Endothelial cell of umbilical vein (primary cell): ENCODE measurements around the gene JAKMIP1. TPM values are rescaled to one million over a fixed set of nuclear protein-coding genes. Genes with fewer than 3 reads are reported as not detected.

Source experiments
- BruUV-seq: library from RNA; stranded (reverse); fragments of 400-500 nt; replicated peaks from 2 replicates; lab custom pipeline; 2021; lab: Mats Ljungman, UMichigan
- CTCF ChIA-PET: fragments of 300-600, 350-600 bp; sonication (Branson Sonifier 250); formaldehyde crosslinking; loops from one replicate; lab custom pipeline; 2021; ENCODE audit warnings: antibody characterized with exemption, inconsistent platforms; lab: Charles Lee
- POLR2A ChIA-PET: fragments of 300-600, 350-600 bp; sonication (Branson Sonifier 250); formaldehyde crosslinking; loops from one replicate; lab custom pipeline; 2021; ENCODE audit warnings: antibody characterized with exemption, inconsistent platforms; lab: Charles Lee
- DNase-seq: peaks from one replicate; pipeline ENCODE4 v3.0.0-alpha.2; 2011; ENCODE audit warnings: low read depth, low spot score
- FAIRE-seq: peaks from 2 replicates; lab custom pipeline; 2011; peaks lifted over from hg19 to GRCh38; lab: Jason Lieb, UNC
- H2AFZ ChIP-seq: 2 replicates; pipeline ENCODE4 v1.6.0; 2012; ENCODE audit warnings: low read depth, low read length, control low read depth, inconsistent platforms
- H3K27ac ChIP-seq: 2 replicates; pipeline ENCODE4 v1.5.1; 2011; ENCODE audit warnings: low read depth, mild to moderate bottlenecking, control low read depth, low read length, moderate library complexity; ENCODE audit not compliant: insufficient read depth
- H3K27me3 ChIP-seq, 2 experiments: 2 replicates each; pipeline versions ENCODE4 v1.6.0 to v1.6.1; 2011; ENCODE audit warnings: low read length in 2 of 2, mixed read lengths in 1 of 2; ENCODE audit not compliant: control insufficient read depth in 2 of 2, insufficient read depth in 2 of 2
- H3K36me3 ChIP-seq, 2 experiments: 2 replicates in 1 of 2; 3 replicates in 1 of 2; pipeline ENCODE4 v1.5.1; 2011; ENCODE audit warnings: low read length in 2 of 2, mild to moderate bottlenecking in 1 of 2, moderate library complexity in 1 of 2; ENCODE audit not compliant: control insufficient read depth in 2 of 2, insufficient read depth in 2 of 2; ENCODE audit errors: extremely low read depth in 1 of 2
- H3K4me1 ChIP-seq: 3 replicates; pipeline ENCODE4 v1.5.1; 2011; ENCODE audit warnings: mild to moderate bottlenecking, low read length; ENCODE audit not compliant: control insufficient read depth, insufficient read depth; ENCODE audit errors: extremely low read depth
- H3K4me2 ChIP-seq: 2 replicates; pipeline ENCODE4 v1.6.1; 2011; ENCODE audit warnings: low read length, control low read depth, mixed read lengths; ENCODE audit not compliant: insufficient read depth
- H3K4me3 ChIP-seq, 3 experiments: fragments of 200-600 bp in 1 of 3; sonication (generic), shearing (Covaris generic) in 1 of 3; replicated peaks in 1 of 3; 2 replicates each; pipeline ENCODE4 v1.5.1; 2011 to 2016; ENCODE audit warnings: control low read depth in 3 of 3, low read length in 3 of 3, mild to moderate bottlenecking in 2 of 3, inconsistent platforms in 1 of 3, low read depth in 1 of 3, moderate library complexity in 1 of 3; ENCODE audit not compliant: insufficient read depth in 1 of 3
- H3K79me2 ChIP-seq: 2 replicates; pipeline ENCODE4 v1.6.0; 2012; ENCODE audit warnings: low read length, inconsistent platforms; ENCODE audit not compliant: control insufficient read depth, insufficient read depth
- H3K9ac ChIP-seq: replicated peaks from 2 replicates; pipeline ENCODE3; 2011; ENCODE audit warnings: low read length, control low read depth; ENCODE audit not compliant: insufficient read depth; ENCODE audit errors: extremely low read depth
- H3K9me1 ChIP-seq: replicated peaks from 3 replicates; pipeline ENCODE4 v1.6.0; 2011; ENCODE audit warnings: mild to moderate bottlenecking, low read length; ENCODE audit not compliant: control insufficient read depth, insufficient read depth; ENCODE audit errors: extremely low read depth
- H3K9me3 ChIP-seq: replicated peaks from 2 replicates; pipeline ENCODE4 v1.5.1; 2012; ENCODE audit warnings: low read length, inconsistent platforms; ENCODE audit not compliant: control insufficient read depth, insufficient read depth
- H4K20me1 ChIP-seq: replicated peaks from 2 replicates; pipeline ENCODE3; 2011; ENCODE audit warnings: mild to moderate bottlenecking, low read length; ENCODE audit not compliant: control insufficient read depth, insufficient read depth; ENCODE audit errors: extremely low read depth
- CTCF ChIP-seq, 2 donors: IDR thresholded peaks; 1 replicate in 1 of 2; 2 replicates in 1 of 2; pipeline ENCODE4 v1.5.1; 2011; ENCODE audit warnings: low read length in 2 of 2, mild to moderate bottlenecking in 2 of 2, moderate library complexity in 2 of 2, control low read depth in 1 of 2, inconsistent platforms in 1 of 2, low read depth in 1 of 2; ENCODE audit not compliant: insufficient read depth in 1 of 2; ENCODE audit errors: extremely low read depth in 1 of 2
- EZH2 ChIP-seq: IDR thresholded peaks from 2 replicates; pipeline ENCODE4 v1.6.1; 2012; ENCODE audit warnings: borderline replicate concordance, low read depth, mild to moderate bottlenecking, moderate library complexity, low read length, inconsistent platforms; ENCODE audit not compliant: severe bottlenecking
- FOS ChIP-seq: IDR thresholded peaks from 2 replicates; pipeline ENCODE4 v1.6.1; 2011; ENCODE audit warnings: mild to moderate bottlenecking, low read length, moderate library complexity, borderline replicate concordance; ENCODE audit not compliant: insufficient read depth
- GATA2 ChIP-seq: IDR thresholded peaks from 2 replicates; pipeline ENCODE4 v1.7.0; 2011; ENCODE audit warnings: low read depth, mild to moderate bottlenecking, moderate library complexity, mixed read lengths, low read length; ENCODE audit not compliant: insufficient read length, insufficient read depth
- JUN ChIP-seq: IDR thresholded peaks from 2 replicates; pipeline ENCODE4 v1.6.1; 2011; ENCODE audit warnings: borderline replicate concordance, low read depth; ENCODE audit not compliant: insufficient read length, insufficient read depth
- MAX ChIP-seq: IDR thresholded peaks from 2 replicates; pipeline ENCODE4 v1.6.1; 2011; ENCODE audit not compliant: insufficient read depth, insufficient read length
- MYC ChIP-seq: IDR thresholded peaks from one replicate; pipeline ENCODE4 v1.6.1; 2011; ENCODE audit warnings: mild to moderate bottlenecking, low read depth, low read length
- POLR2A ChIP-seq: IDR thresholded peaks from 2 replicates; pipeline ENCODE4 v1.6.1; 2012; ENCODE audit warnings: low read depth, mild to moderate bottlenecking, control low read depth, low read length
- POLR2AphosphoS5 ChIP-seq: IDR thresholded peaks from 2 replicates; pipeline ENCODE4 v1.6.1; 2012; ENCODE audit warnings: low read depth, mild to moderate bottlenecking, control low read depth, low read length, moderate library complexity; ENCODE audit not compliant: insufficient read depth
- dilution Hi-C: fragments of 300-500 bp; cut with MboI; formaldehyde crosslinking; loops from one replicate; pipeline ENCODE4 v1.15.0; 2019; ENCODE audit warnings: low sequenced_read_pairs; ENCODE audit not compliant: extremely low pct_ligation_motif_present
- intact Hi-C: fragments of 100-400 bp; cut with micrococcal nuclease; formaldehyde crosslinking; loops from one replicate; pipeline ENCODE4 v1.10.0; 2022
- polyA plus RNA-seq, 4 experiments: library from polyadenylated mRNA; depleted of rRNA in 3 of 4; stranded (reverse) in 3 of 4; unstranded in 1 of 4; fragments of >200 nt; gene quantifications; 2 replicates each; pipeline versions ENCODE4 v1.2.1 to v1.2.3, GENCODE V29; 2011 to 2012; ENCODE audit warnings: missing spikeins in 1 of 4
- total RNA-seq: library from RNA; stranded (reverse); gene quantifications from 2 replicates; pipeline ENCODE4 v1.2.3, GENCODE V29; 2021

JAKMIP1 gene
- total and polyA plus RNA-seq, 2 donors (not counting 3 experiments of a cell fraction or from before 2014, with no cell fraction given): not detected

- intact Hi-C loops (no loop called here), dilution Hi-C loops (no loop called here)
- no peaks in the 10 kb centered on the region for H3K36me3 ChIP-seq
- ChIA-PET POLR2A (no interaction called here), CTCF (no interaction called here)
- H3K9ac ChIP-seq: no peak overlapping the region
- H4K20me1 ChIP-seq: no peaks in the 10 kb centered on the region
- no peaks in the 10 kb centered on the region for H3K9me1 ChIP-seq
- H3K4me2 ChIP-seq: no peak overlapping the region
- no peak for TF ChIP-seq CTCF (IDR thresholded peaks at IDR 0.05; ENCODE audit: extremely low read depth in 1 of 2, insufficient read depth in 1 of 2, low read depth in 1 of 2, low read length in 2 of 2)
- TF ChIP-seq GATA2: no peak
- no peak for TF ChIP-seq FOS
- TF ChIP-seq MYC: no peak
- TF ChIP-seq JUN: no peak
- no peak for TF ChIP-seq MAX
- no peak for TF ChIP-seq POLR2AphosphoS5
- no peak for TF ChIP-seq POLR2A
- TF ChIP-seq EZH2: no peak
- H3K27me3 ChIP-seq: no peaks in the 10 kb centered on the region
- H3K4me1 ChIP-seq: no peaks in the 10 kb centered on the region
- no peak overlapping the region for H3K27ac ChIP-seq
- DNase-seq (no peak), FAIRE-seq (no peak)
- no TSS peak for BruUV-seq
- no peaks in the 10 kb centered on the region for H3K9me3 ChIP-seq
- no peak overlapping the region for H3K4me3 ChIP-seq
- H3K79me2 ChIP-seq: no peaks in the 10 kb centered on the region
- H2AFZ ChIP-seq: no peak overlapping the region
Observed at GRCh38 chr4:6107114-6107791, 93.1 kb downstream of the JAKMIP1 start.
